Measurements from ENCODE around the gene MBNL1.

Gene MBNL1

DNA sequence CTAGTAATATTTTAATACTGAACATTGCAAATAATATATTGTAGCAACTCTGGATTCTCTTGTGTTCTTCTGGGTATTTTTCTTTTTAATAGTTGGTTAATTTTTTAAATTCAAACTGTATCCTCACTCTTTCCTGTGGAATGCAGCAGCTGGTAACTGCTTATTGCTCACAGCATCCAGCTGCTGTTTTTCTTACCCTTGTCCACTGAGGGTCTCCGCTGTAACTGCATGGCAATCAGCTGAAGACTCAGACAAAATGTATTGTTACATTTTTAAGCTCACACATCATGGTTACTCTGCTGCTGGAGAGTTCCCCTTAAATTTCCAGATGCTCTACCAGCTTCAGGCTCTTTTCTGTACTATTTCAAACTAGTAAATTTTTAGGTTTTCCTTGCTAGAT, 227.6 kb downstream of the MBNL1 start:
- Histone ChIP-seq H3K4me1 (ENCODE audit: control insufficient read depth, insufficient read depth, low read length) (peaks cover 5% of the 10 kb centered on the region), H3K27ac (ENCODE audit: low read depth, low read length) (no peak overlapping the region), H3K9ac (ENCODE audit: low read depth, low read length) (no peak overlapping the region), H3K27me3 (ENCODE audit: control insufficient read depth, insufficient read depth, low read length) (no peaks in the 10 kb centered on the region), H3K9me3 (ENCODE audit: control insufficient read depth, insufficient read depth, low read length) (no peaks in the 10 kb centered on the region), H3K36me3 (ENCODE audit: control insufficient read depth, insufficient read depth, low read length) (no peaks in the 10 kb centered on the region), H3K4me3 (ENCODE audit: low read depth, low read length) (no peak overlapping the region)

DNA sequence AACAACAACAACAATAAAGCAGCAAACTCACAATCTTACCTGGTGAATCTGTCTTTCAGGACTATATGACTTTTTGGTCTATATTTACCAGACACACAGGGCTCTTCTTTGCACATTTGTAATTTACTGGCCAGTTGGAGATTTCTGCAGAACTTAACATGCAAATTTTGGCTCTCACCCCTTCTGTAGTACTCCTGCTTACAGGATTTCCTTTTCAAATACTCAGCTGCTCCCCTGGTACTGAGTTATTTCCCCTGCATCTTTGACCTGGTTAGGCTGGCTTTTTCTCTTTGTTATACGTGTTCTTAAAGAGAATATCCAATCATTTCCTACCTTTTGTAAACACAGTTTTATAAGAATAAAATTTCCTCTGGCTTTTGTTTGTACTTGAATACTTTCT, 228.0 kb downstream of the MBNL1 start:
- no peak overlapping the region for H3K27ac ChIP-seq (ENCODE audit: low read depth, low read length)
- no peak overlapping the region for H3K4me3 ChIP-seq (ENCODE audit: low read depth, low read length)
- no peaks in the 10 kb centered on the region for H3K36me3 ChIP-seq (ENCODE audit: control insufficient read depth, insufficient read depth, low read length)

DNA sequence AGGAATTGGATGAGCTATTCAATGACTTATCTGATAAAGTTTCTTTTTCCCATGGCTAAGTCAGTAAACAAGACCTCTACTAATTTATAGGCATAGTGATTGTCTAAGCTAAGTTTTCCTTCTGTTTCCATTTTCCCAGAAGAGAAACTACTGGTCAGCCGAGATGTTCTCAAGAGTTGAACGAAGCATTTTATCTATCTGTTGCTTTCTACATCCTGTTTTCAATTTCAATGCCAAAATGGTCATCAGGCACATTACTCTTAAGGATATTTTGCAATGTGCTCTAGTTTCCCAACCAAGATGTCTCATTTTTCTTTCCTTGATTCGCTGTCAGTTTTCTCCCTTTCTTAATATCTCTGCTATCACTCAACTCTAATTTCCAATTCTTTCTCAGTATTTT, 228.7 kb downstream of the MBNL1 start:
- no peaks in the 10 kb centered on the region for H3K9me3 ChIP-seq (ENCODE audit: control insufficient read depth, insufficient read depth, low read length)
- peaks cover 5% of the 10 kb centered on the region for H3K4me1 ChIP-seq (ENCODE audit: control insufficient read depth, insufficient read depth, low read length)
- no peaks in the 10 kb centered on the region for H3K27me3 ChIP-seq (ENCODE audit: control insufficient read depth, insufficient read depth, low read length)
- no peak overlapping the region for H3K9ac ChIP-seq (ENCODE audit: low read depth, low read length)
- no peaks in the 10 kb centered on the region for H3K36me3 ChIP-seq (ENCODE audit: control insufficient read depth, insufficient read depth, low read length)
- no peak overlapping the region for H3K27ac ChIP-seq (ENCODE audit: low read depth, low read length)
- no peak overlapping the region for H3K4me3 ChIP-seq (ENCODE audit: low read depth, low read length)

More for the DNA sequence above, 228.0 kb downstream of the MBNL1 start:
- Histone ChIP-seq H3K27me3 (ENCODE audit: control insufficient read depth, insufficient read depth, low read length) (no peaks in the 10 kb centered on the region), H3K9me3 (ENCODE audit: control insufficient read depth, insufficient read depth, low read length) (no peaks in the 10 kb centered on the region), H3K9ac (ENCODE audit: low read depth, low read length) (no peak overlapping the region), H3K4me1 (ENCODE audit: control insufficient read depth, insufficient read depth, low read length) (peaks cover 5% of the 10 kb centered on the region)

DNA sequence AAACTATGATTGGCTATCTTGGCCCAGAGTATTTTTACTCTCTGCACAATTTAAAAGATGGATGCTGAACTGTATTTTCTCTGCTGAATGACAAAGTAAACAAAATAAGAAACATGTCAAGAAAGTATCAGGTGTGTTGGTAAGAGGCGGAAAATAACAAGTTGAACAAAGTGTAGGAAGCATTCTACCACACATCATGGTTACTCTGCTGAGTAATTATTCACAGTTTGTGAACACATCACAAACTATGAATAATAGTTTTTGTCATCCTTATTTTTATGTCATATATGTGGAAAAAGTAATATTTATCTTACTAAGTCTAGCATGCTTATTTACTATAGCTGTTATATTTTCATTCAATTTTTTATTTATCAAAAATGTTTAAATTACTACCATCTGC, 229.2 kb downstream of the MBNL1 start:
- Histone ChIP-seq H3K36me3 (ENCODE audit: control insufficient read depth, insufficient read depth, low read length) (no peaks in the 10 kb centered on the region), H3K9me3 (ENCODE audit: control insufficient read depth, insufficient read depth, low read length) (no peaks in the 10 kb centered on the region), H3K27ac (ENCODE audit: low read depth, low read length) (no peak overlapping the region), H3K4me3 (ENCODE audit: low read depth, low read length) (no peak overlapping the region), H3K4me1 (ENCODE audit: control insufficient read depth, insufficient read depth, low read length) (peaks cover 5% of the 10 kb centered on the region), H3K9ac (ENCODE audit: low read depth, low read length) (no peak overlapping the region), H3K27me3 (ENCODE audit: control insufficient read depth, insufficient read depth, low read length) (no peaks in the 10 kb centered on the region)

DNA sequence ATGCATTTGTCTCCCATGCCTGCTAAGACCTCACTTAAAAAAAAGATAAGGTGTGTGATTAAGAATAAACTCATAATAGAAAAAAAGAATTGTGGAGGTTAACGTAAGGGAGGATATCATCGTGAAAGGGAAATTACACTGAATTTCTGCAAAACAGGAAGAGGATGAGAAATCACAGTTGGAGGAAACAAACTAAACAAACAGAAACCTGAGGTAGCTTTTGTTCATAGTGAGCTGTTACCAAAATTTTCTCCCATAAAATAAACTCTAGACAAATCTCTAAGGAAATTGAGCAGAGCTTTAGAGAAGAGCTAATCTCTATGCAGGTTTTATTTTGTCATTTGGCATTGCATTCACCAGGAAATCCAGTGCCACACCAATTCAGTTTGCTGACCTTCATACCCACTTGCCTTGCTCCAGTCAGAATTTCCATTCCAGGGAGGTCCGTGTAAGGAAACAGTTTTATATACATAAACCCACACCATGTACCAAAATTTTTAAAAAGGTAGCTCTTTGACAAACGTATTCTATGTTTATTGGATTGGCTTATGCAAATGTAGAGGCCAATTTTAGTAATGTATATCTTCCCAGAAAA, 231.2 kb downstream of the MBNL1 start:
- H3K27ac ChIP-seq (ENCODE audit: low read depth, low read length), result no peak overlapping the region
- no peaks in the 10 kb centered on the region for H3K27me3 ChIP-seq (ENCODE audit: control insufficient read depth, insufficient read depth, low read length)
- no peak overlapping the region for H3K4me3 ChIP-seq (ENCODE audit: low read depth, low read length)
- no peaks in the 10 kb centered on the region for H3K36me3 ChIP-seq (ENCODE audit: control insufficient read depth, insufficient read depth, low read length)
- H3K9me3 ChIP-seq (ENCODE audit: control insufficient read depth, insufficient read depth, low read length), result no peaks in the 10 kb centered on the region
- no peak overlapping the region for H3K9ac ChIP-seq (ENCODE audit: low read depth, low read length)
- peaks cover 5% of the 10 kb centered on the region for H3K4me1 ChIP-seq (ENCODE audit: control insufficient read depth, insufficient read depth, low read length)

DNA sequence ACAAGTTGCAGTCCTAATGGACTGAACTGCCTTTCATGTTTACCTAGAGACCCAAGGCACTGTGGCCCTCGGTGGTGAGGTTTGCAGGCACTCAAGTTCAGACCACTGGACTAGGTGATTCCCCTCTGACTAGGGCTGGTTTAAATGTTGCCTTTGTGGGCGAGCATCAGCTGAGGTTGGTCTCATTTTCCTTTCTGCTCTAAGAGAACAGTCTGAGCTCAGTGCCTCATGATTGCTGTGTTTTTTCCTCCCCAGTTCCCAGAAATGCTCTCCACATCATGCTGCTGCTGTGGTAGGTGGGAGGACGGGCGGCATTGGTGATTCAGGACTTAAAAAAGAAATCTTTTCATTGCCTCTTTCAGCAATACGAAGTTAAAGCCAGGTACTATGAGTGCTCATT, 237.2 kb downstream of the MBNL1 start:
- Histone ChIP-seq H3K4me3 (ENCODE audit: low read depth, low read length) (no peak overlapping the region), H3K9me3 (ENCODE audit: control insufficient read depth, insufficient read depth, low read length) (no peaks in the 10 kb centered on the region), H3K36me3 (ENCODE audit: control insufficient read depth, insufficient read depth, low read length) (no peaks in the 10 kb centered on the region), H3K27me3 (ENCODE audit: control insufficient read depth, insufficient read depth, low read length) (no peaks in the 10 kb centered on the region), H3K27ac (ENCODE audit: low read depth, low read length) (no peak overlapping the region), H3K4me1 (ENCODE audit: control insufficient read depth, insufficient read depth, low read length) (no peaks in the 10 kb centered on the region), H3K9ac (ENCODE audit: low read depth, low read length) (no peak overlapping the region)

DNA sequence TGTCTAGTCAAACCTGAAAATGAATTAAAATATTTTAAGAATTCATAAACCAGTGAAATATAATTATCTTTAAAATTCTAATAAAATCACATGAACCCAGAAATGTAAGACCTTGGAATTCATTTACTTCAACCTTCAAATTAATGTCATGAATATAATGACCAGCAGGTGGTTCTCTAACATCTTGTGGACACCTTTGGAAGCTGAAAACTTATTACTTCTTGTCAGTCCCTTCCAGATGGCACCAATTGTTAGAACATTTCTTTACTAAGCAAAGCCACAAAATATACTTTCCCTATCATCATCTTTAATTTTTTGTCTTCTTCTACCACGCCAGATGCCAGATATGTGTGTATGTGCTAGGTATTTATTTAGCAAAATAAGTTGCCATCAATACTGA, 240.0 kb downstream of the MBNL1 start:
- Histone ChIP-seq H3K27me3 (ENCODE audit: control insufficient read depth, insufficient read depth, low read length) (no peaks in the 10 kb centered on the region), H3K36me3 (ENCODE audit: control insufficient read depth, insufficient read depth, low read length) (no peaks in the 10 kb centered on the region), H3K4me3 (ENCODE audit: low read depth, low read length) (no peak overlapping the region), H3K4me1 (ENCODE audit: control insufficient read depth, insufficient read depth, low read length) (no peaks in the 10 kb centered on the region), H3K9me3 (ENCODE audit: control insufficient read depth, insufficient read depth, low read length) (no peaks in the 10 kb centered on the region), H3K27ac (ENCODE audit: low read depth, low read length) (no peak overlapping the region), H3K9ac (ENCODE audit: low read depth, low read length) (no peak overlapping the region)

DNA sequence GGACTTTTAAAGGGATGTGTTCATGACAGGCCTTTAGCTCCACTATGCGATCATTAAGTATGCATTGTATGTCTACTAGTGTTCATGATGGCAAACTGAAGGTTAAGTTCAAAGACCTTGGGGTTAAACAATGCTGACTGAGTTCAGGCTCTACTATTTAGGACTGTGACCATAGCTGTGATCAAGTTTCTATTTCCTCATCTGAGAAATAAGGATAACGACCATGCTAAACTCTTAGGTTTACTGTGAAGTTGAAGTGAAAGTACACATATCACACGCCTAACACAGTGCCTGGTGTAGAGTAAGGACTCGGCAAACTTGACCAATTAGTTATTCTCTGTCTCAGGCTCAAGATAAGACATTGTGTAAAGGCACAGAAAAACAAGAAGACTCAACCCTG, 243.2 kb downstream of the MBNL1 start:
- Histone ChIP-seq H3K36me3 (ENCODE audit: control insufficient read depth, insufficient read depth, low read length) (no peaks in the 10 kb centered on the region), H3K27ac (ENCODE audit: low read depth, low read length) (no peak overlapping the region)

DNA sequence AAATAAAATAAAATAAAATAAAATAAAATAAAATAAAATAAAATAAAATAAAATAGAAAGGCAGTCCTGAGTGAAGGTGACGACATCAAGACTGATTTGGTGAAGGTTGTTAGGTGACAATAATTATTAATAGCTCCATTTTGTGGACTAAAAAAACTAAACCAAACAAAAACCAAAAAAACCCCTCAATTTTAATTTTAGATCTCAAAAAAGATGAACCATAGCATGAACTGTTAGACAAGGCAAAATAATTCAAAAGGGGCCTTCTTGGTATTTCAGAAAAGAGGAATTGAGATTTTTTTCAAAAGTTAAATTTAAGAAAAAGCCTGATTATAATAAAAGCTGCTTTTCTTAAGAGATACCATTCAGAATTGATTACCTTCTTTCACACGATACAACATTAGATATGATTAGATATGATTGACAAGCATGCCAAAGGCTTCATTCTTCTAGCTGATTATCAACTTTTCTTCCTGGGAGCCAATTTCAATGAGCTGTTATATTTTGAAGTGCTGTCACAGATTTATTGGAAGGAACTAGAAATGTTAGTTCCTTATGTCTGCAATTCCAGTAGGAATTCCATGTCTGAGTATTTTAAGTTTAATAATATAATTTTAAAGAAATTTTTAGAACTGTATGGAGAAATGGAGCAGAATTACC, 244.7 kb downstream of the MBNL1 start:
- Histone ChIP-seq H3K9me3 (ENCODE audit: control insufficient read depth, insufficient read depth, low read length) (no peaks in the 10 kb centered on the region), H3K27ac (ENCODE audit: low read depth, low read length) (no peak overlapping the region), H3K4me1 (ENCODE audit: control insufficient read depth, insufficient read depth, low read length) (peaks cover 33% of the 10 kb centered on the region), H3K4me3 (ENCODE audit: low read depth, low read length) (no peak overlapping the region), H3K9ac (ENCODE audit: low read depth, low read length) (no peak overlapping the region), H3K36me3 (ENCODE audit: control insufficient read depth, insufficient read depth, low read length) (no peaks in the 10 kb centered on the region), H3K27me3 (ENCODE audit: control insufficient read depth, insufficient read depth, low read length) (no peaks in the 10 kb centered on the region)

More for the DNA sequence above, 243.2 kb downstream of the MBNL1 start:
- no peak overlapping the region for H3K9ac ChIP-seq (ENCODE audit: low read depth, low read length)
- H3K27me3 ChIP-seq (ENCODE audit: control insufficient read depth, insufficient read depth, low read length), result no peaks in the 10 kb centered on the region
- H3K4me3 ChIP-seq (ENCODE audit: low read depth, low read length), result no peak overlapping the region
- no peaks in the 10 kb centered on the region for H3K9me3 ChIP-seq (ENCODE audit: control insufficient read depth, insufficient read depth, low read length)
- peaks cover 20% of the 10 kb centered on the region for H3K4me1 ChIP-seq (ENCODE audit: control insufficient read depth, insufficient read depth, low read length)
